Testis (tissue), 3 donors: Measurements from ENCODE around the gene ALB. TPM values are rescaled to one million over a fixed set of nuclear protein-coding genes. Genes with fewer than 3 reads are reported as not detected.

Experiments
- DNase-seq: peaks from one replicate; pipeline ENCODE4 v3.0.0-alpha.2; 2019
- H3K27ac ChIP-seq, 2 donors: fragments of 200-600 bp; sonication (generic); one replicate each; pipeline ENCODE4 v1.5.1; 2019
- H3K27me3 ChIP-seq: fragments of 200-600 bp; sonication (generic); one replicate; pipeline ENCODE4 v1.5.1; 2019
- H3K36me3 ChIP-seq: fragments of 200-600 bp; sonication (generic); one replicate; pipeline ENCODE4 v1.5.1; 2017; ENCODE audit warnings: low read depth; ENCODE audit errors: missing control alignments
- H3K4me1 ChIP-seq: fragments of 200-600 bp; sonication (generic); one replicate; pipeline ENCODE4 v1.5.1; 2019
- H3K4me3 ChIP-seq, 2 donors: fragments of 200-600 bp; sonication (generic); one replicate each; pipeline ENCODE4 v1.5.1; 2017 to 2019
- H3K9me3 ChIP-seq: fragments of 200-600 bp; sonication (generic); one replicate; pipeline ENCODE4 v1.5.1; 2017
- POLR2A ChIP-seq: fragments of 450-650 bp; IDR thresholded peaks from one replicate; pipeline ENCODE4 v1.6.1; 2017; ENCODE audit warnings: antibody characterized with exemption, mild to moderate bottlenecking, moderate library complexity
- WGBS, 2 donors: methylation state at CpG; one replicate each; pipeline ENCODE4 v1.1.5; 2018; 5-methylcytosine and 5-hydroxymethylcytosine counted together
- intact Hi-C: fragments of 100-400 bp; cut with DNase I; formaldehyde crosslinking; loops from one replicate; pipeline ENCODE4 v1.15.1; 2023; ENCODE audit warnings: low total_unique reads
- polyA plus RNA-seq: library from polyadenylated mRNA; stranded (reverse); fragments of 350-450 nt; fragmentation: Illumina TruSeq; extraction: RNeasy Lipid Tissue Mini Kit (QIAGEN cat#74804); gene quantifications from one replicate; pipeline ENCODE4 v1.2.3, GENCODE V29; 2014; ENCODE audit warnings: low read depth, low replicate concordance; ENCODE audit not compliant: insufficient read depth
- total RNA-seq, 2 donors: library from RNA; depleted of rRNA; stranded (reverse); fragments of >200 nt; gene quantifications; one replicate each; pipeline ENCODE4 v1.2.3, GENCODE V29; 2016
- TF ChIP-seq, protein P1 (sequence below), 3 experiments: fragments of 450-650 bp in 2 of 3; fragments of 200-600 bp in 1 of 3; sonication (generic) in 1 of 3; IDR thresholded peaks; one replicate each; pipeline ENCODE4 v1.5.1; 2016 to 2019; ENCODE audit warnings: antibody characterized with exemption in 3 of 3, mild to moderate bottlenecking in 2 of 3, moderate library complexity in 1 of 3

The ALB gene
- total and polyA plus RNA-seq, 3 donors from 2014 or later, result 3.5 to 6.9 (median 5.0) TPM

GRCh38 chr4:73436674-73437557 is 32.8 kb downstream of the ALB start:
- Histone ChIP-seq H3K27me3 (no peaks in the 10 kb centered on the region), H3K27ac (no peak overlapping the region), H3K9me3 (no peaks in the 10 kb centered on the region), H3K4me3 (no peak overlapping the region), H3K4me1 (no peaks in the 10 kb centered on the region), H3K36me3 (no peaks in the 10 kb centered on the region)
- no peak for DNase-seq
- TF ChIP-seq POLR2A, result no peak
- TF ChIP-seq, protein P1, sequence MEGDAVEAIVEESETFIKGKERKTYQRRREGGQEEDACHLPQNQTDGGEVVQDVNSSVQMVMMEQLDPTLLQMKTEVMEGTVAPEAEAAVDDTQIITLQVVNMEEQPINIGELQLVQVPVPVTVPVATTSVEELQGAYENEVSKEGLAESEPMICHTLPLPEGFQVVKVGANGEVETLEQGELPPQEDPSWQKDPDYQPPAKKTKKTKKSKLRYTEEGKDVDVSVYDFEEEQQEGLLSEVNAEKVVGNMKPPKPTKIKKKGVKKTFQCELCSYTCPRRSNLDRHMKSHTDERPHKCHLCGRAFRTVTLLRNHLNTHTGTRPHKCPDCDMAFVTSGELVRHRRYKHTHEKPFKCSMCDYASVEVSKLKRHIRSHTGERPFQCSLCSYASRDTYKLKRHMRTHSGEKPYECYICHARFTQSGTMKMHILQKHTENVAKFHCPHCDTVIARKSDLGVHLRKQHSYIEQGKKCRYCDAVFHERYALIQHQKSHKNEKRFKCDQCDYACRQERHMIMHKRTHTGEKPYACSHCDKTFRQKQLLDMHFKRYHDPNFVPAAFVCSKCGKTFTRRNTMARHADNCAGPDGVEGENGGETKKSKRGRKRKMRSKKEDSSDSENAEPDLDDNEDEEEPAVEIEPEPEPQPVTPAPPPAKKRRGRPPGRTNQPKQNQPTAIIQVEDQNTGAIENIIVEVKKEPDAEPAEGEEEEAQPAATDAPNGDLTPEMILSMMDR (IDR thresholded peaks at IDR 0.05), result no peak
- 65 to 81% methylated on average over 3 of the region's 3 CpGs for WGBS, 2 donors
- intact Hi-C loops, result no loop called here

DNA sequence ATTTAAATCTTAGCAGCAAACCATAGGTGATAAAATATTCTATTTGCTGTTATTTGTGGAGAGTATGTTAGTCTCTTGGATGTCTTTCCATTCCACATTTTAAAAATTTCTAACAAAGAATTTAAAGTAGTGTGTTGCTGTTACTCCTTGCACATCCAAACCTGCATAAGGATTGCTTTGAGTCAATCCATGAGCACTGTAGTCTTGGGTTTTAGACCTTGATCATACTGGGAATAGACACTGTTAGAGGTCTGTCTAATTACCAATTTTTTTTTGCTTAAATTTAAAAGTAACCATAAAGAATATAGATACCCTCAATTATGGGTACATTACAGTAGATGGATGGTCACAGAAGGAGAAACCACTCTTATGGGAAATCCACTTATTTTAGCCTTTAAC is 33.5 kb downstream of the ALB start:
- no peaks in the 10 kb centered on the region for H3K4me1 ChIP-seq
- intact Hi-C loops, result no loop called here
- H3K27me3 ChIP-seq, result no peaks in the 10 kb centered on the region
- H3K4me3 ChIP-seq, result no peak overlapping the region
- TF ChIP-seq, protein P1 (IDR thresholded peaks at IDR 0.05), result no peak
- no peak for TF ChIP-seq POLR2A
- H3K9me3 ChIP-seq, result no peaks in the 10 kb centered on the region
- H3K36me3 ChIP-seq, result no peaks in the 10 kb centered on the region
- DNase-seq, result no peak
- H3K27ac ChIP-seq, result no peak overlapping the region

DNA sequence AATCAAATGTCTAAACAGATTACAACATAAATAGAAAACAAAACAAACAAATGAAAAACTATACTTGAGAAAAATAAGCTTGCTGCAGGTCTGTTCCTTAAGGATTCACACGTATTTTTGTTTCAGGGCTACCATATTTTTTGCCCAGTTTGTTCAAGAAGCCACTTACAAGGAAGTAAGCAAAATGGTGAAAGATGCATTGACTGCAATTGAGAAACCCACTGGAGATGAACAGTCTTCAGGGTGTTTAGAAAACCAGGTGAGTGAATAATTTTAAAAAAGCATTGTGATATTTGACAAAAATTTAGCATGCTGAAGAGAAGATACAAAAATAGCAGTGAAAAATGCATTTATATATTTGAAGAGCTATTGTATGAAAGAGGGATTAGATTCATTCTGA is 34.0 kb downstream of the ALB start:
- intact Hi-C loops, result no loop called here
- no peak for TF ChIP-seq POLR2A
- TF ChIP-seq, protein P1 (IDR thresholded peaks at IDR 0.05), result no peak
- WGBS, 2 donors, result 78 to 88% methylated on average over 1 of the region's 1 CpG

DNA sequence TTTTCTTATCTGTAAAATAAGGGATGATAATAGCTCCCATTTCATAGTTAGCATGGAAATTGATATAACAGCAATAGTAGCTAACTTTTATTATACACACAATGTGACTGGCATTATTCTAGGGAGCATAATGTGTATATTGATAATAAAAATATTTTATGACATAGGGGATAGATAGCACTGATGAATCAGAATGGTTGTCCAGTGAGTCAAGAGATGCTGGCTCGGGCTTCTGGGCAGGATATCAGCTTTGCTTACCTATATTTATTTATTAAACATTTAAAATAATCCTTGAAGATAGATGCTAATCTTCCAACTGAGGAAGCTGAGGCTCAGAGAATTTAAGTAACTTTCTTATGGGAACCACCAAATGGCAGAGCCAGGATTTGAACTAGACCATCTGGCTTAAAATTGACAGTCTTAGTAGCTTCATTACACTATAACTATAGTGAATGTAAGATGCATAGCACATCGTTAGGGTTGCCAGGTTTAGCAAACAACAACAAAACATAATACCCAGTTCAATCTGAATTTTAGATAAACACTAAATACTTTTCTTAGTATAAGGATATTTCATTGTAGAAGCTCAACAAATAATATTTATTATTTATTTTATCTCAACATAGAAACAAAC is 34.6 kb downstream of the ALB start:
- H3K36me3 ChIP-seq, result no peaks in the 10 kb centered on the region
- H3K9me3 ChIP-seq, result no peaks in the 10 kb centered on the region
- TF ChIP-seq POLR2A, result no peak
- TF ChIP-seq, protein P1 (IDR thresholded peaks at IDR 0.05), result no peak
- no peaks in the 10 kb centered on the region for H3K4me1 ChIP-seq
- no peak overlapping the region for H3K27ac ChIP-seq
- WGBS, 2 donors, result 85 to 86% methylated on average over 2 of the region's 2 CpGs
- DNase-seq, result no peak
- intact Hi-C loops, result no loop called here
- H3K27me3 ChIP-seq, result no peaks in the 10 kb centered on the region
- no peak overlapping the region for H3K4me3 ChIP-seq

More for the DNA sequence above, 34.0 kb downstream of the ALB start:
- H3K9me3 ChIP-seq, result no peaks in the 10 kb centered on the region
- H3K36me3 ChIP-seq, result no peaks in the 10 kb centered on the region
- DNase-seq, result no peak
- H3K27ac ChIP-seq, result no peak overlapping the region
- no peaks in the 10 kb centered on the region for H3K27me3 ChIP-seq
- no peak overlapping the region for H3K4me3 ChIP-seq
- H3K4me1 ChIP-seq, result no peaks in the 10 kb centered on the region
